Stomach (tissue), 9 donors: ENCODE measurements around the gene ADGRA1. TPM values are rescaled to one million over a fixed set of nuclear protein-coding genes. Genes with fewer than 3 reads are reported as not detected.
A peak's percentile ranks its signal among the peaks of the same experiment; 100 is the strongest.

ENCODE experiments used
- DNase-seq, 2 donors: peaks; one replicate each; pipeline versions ENCODE4 v3.0.0 to v3.0.0-alpha.2; 2013 to 2019
- H3K27ac ChIP-seq, 5 donors: fragments of 200-600 bp in 4 of 5; sonication (generic) in 4 of 5; one replicate each; pipeline ENCODE4 v1.5.1; 2013 to 2019; ENCODE audit warnings: mild to moderate bottlenecking in 1 of 5, moderate library complexity in 1 of 5
- H3K27me3 ChIP-seq, 3 donors: fragments of 200-600 bp; sonication (generic); one replicate each; pipeline ENCODE4 v1.5.1; 2017 to 2019; ENCODE audit warnings: mixed run types in 1 of 3
- H3K36me3 ChIP-seq, 4 donors: fragments of 200-600 bp; sonication (generic); 1 replicate in 3 of 4; 2 replicates in 1 of 4; pipeline ENCODE4 v1.5.1; 2016 to 2019
- H3K4me1 ChIP-seq, 4 donors: fragments of 200-600 bp; sonication (generic); one replicate each; pipeline ENCODE4 v1.5.1; 2016 to 2019
- H3K4me3 ChIP-seq, 4 donors: fragments of 200-600 bp; sonication (generic) in 3 of 4; one replicate each; pipeline ENCODE4 v1.5.1; 2016 to 2019; ENCODE audit warnings: mild to moderate bottlenecking in 1 of 4
- H3K9me3 ChIP-seq, 4 donors: fragments of 200-600 bp; sonication (generic); one replicate each; pipeline ENCODE4 v1.5.1; 2016 to 2019
- CTCF ChIP-seq, 7 experiments: fragments of 450-650 bp in 4 of 7; fragments of 200-600 bp in 3 of 7; sonication (generic) in 3 of 7; IDR thresholded peaks; one replicate each; pipeline ENCODE4 v1.5.1; 2016 to 2019; ENCODE audit warnings: antibody characterized with exemption in 7 of 7, control low read depth in 2 of 7, mild to moderate bottlenecking in 1 of 7
- EP300 ChIP-seq: sonication (generic); formaldehyde crosslinking; IDR thresholded peaks from one replicate; pipeline ENCODE4 v1.6.1; 2017; ENCODE audit warnings: antibody characterized with exemption
- POLR2A ChIP-seq, 4 donors: fragments of 450-650 bp; IDR thresholded peaks; one replicate each; pipeline ENCODE4 v1.6.1; 2016; ENCODE audit warnings: antibody characterized with exemption in 4 of 4, control low read depth in 2 of 4, mild to moderate bottlenecking in 1 of 4, moderate library complexity in 1 of 4
- POLR2AphosphoS5 ChIP-seq, 3 donors: sonication (generic); formaldehyde crosslinking; IDR thresholded peaks; one replicate each; pipeline ENCODE4 v1.6.1; 2016; ENCODE audit warnings: antibody characterized with exemption in 3 of 3
- WGBS, 5 donors: extraction: QIAGEN DNeasy Blood & Tissue Kit in 3 of 5; methylation state at CpG; one replicate each; pipeline versions ENCODE4 v1.1.5 to v1.1.7; 2013 to 2018; 5-methylcytosine and 5-hydroxymethylcytosine counted together
- intact Hi-C: fragments of 100-400 bp; cut with DNase I; formaldehyde crosslinking; loops from one replicate; pipeline ENCODE4 v1.15.1; 2023; ENCODE audit warnings: low total_unique reads
- polyA plus RNA-seq, 3 donors: library from polyadenylated mRNA; stranded (reverse); fragments of 200-250 nt; gene quantifications; one replicate each; pipeline ENCODE4 v1.2.3, GENCODE V29; 2013
- total RNA-seq, 5 donors: library from RNA; depleted of rRNA; stranded (reverse); fragments of >200 nt; gene quantifications; one replicate each; pipeline versions ENCODE4 v1.1.0 to v1.2.3, GENCODE V29; 2014 to 2016
- donor health status: healthy with polysubstance abuse.
- donor health status: Bipolar disorder and iron deficiency.
- donor health status: healthy.

Gene ADGRA1
- total and polyA plus RNA-seq, 8 donors, result under 0.01 to 0.73 (median 0.14) TPM; not detected in 5

- no peak for TF ChIP-seq POLR2A (IDR thresholded peaks at IDR 0.05)
- no peak for TF ChIP-seq EP300
- TF ChIP-seq POLR2AphosphoS5 (IDR thresholded peaks at IDR 0.05), result no peak
- no peak for TF ChIP-seq CTCF (IDR thresholded peaks at IDR 0.05)
- no peak for DNase-seq
- Histone ChIP-seq H3K9me3 (peaks cover 2 to 19% (median 15%) of the 10 kb centered on the region in 4 donors), H3K27me3 (peaks cover 0 to 90% (median 27%) of the 10 kb centered on the region in 3 donors), H3K36me3 (no peaks in the 10 kb centered on the region), H3K27ac (no peak overlapping the region), H3K4me3 (no peak overlapping the region), H3K4me1 (peaks cover 0 to 11% (median 4%) of the 10 kb centered on the region in 4 donors)
- WGBS, 5 donors, result 75 to 80% (median 76%) methylated on average over 18 to 29 of the region's 29 CpGs
- intact Hi-C loops, result no loop called here
These were observed 14.8 kb downstream of the ADGRA1 start for GRCh38 chr10:133102415-133103095.

GRCh38 chr10:133103311-133103910 is 15.7 kb downstream of the ADGRA1 start:
- H3K27me3 ChIP-seq, result peaks cover 0 to 82% (median 27%) of the 10 kb centered on the region in 3 donors
- TF ChIP-seq CTCF (IDR thresholded peaks at IDR 0.05) (no peak), EP300 (no peak), POLR2AphosphoS5 (IDR thresholded peaks at IDR 0.05) (no peak), POLR2A (IDR thresholded peaks at IDR 0.05) (no peak)
- no peak for DNase-seq
- H3K36me3 ChIP-seq, result no peaks in the 10 kb centered on the region
- H3K27ac ChIP-seq, result no peak overlapping the region
- WGBS, 5 donors, result 78 to 84% (median 82%) methylated on average over 12 to 24 of the region's 24 CpGs
- peaks cover 8 to 27% (median 24%) of the 10 kb centered on the region in 4 donors for H3K9me3 ChIP-seq
- no peak overlapping the region for H3K4me3 ChIP-seq
- intact Hi-C loops, result no loop called here
- H3K4me1 ChIP-seq, result peaks cover 0 to 11% (median 4%) of the 10 kb centered on the region in 4 donors

- 60 to 68% (median 65%) methylated on average over 29 to 40 of the region's 40 CpGs for WGBS, 5 donors
- peak in 1 of 2 donors; percentile 51 for DNase-seq
- intact Hi-C loops, result no loop called here
- peaks cover 0 to 11% (median 4%) of the 10 kb centered on the region in 4 donors for H3K4me1 ChIP-seq
- TF ChIP-seq CTCF (IDR thresholded peaks at IDR 0.05) (no peak), POLR2A (IDR thresholded peaks at IDR 0.05) (no peak), POLR2AphosphoS5 (IDR thresholded peaks at IDR 0.05) (no peak), EP300 (no peak)
- peaks cover 0 to 73% (median 27%) of the 10 kb centered on the region in 3 donors for H3K27me3 ChIP-seq
- H3K36me3 ChIP-seq, result no peaks in the 10 kb centered on the region
- H3K9me3 ChIP-seq, result peaks cover 8 to 35% (median 28%) of the 10 kb centered on the region in 4 donors
- no peak overlapping the region for H3K4me3 ChIP-seq
- H3K27ac ChIP-seq, result no peak overlapping the region
These were observed 16.6 kb downstream of the ADGRA1 start for GRCh38 chr10:133104068-133104962.
